T-helper 1 cell treated with Interleukin-12 subunit alpha and Interleukin-12 subunit beta and Interleukin-4 antibody, amounts not matched to agents 30 μg/mL and 1 μg/mL, for 36 hours (primary cell): ENCODE data around the gene CPAMD8.
"Not testable (repeated sequence)": the region's sequence is repeated elsewhere in the genome, so short reads cannot be mapped to it uniquely, and the experiment has no call there.

Experiments used
- H3K27ac Mint-ChIP-seq: one replicate; pipeline ENCODE4 v1.8.0; 2021; ENCODE audit warnings: mild to moderate bottlenecking, mixed read lengths
- H3K27me3 Mint-ChIP-seq: one replicate; pipeline ENCODE4 v1.8.0; 2021; ENCODE audit warnings: low read depth, mixed read lengths
- H3K36me3 Mint-ChIP-seq: one replicate; pipeline ENCODE4 v1.8.0; 2021; ENCODE audit warnings: low read depth, mixed read lengths
- H3K4me1 Mint-ChIP-seq: one replicate; pipeline ENCODE4 v1.8.0; 2021; ENCODE audit warnings: low read depth, mixed read lengths
- H3K4me3 Mint-ChIP-seq: one replicate; pipeline ENCODE4 v1.8.0; 2021; ENCODE audit warnings: mild to moderate bottlenecking, moderate library complexity, mixed read lengths
- H3K9me3 Mint-ChIP-seq: one replicate; pipeline ENCODE4 v1.8.0; 2021; ENCODE audit warnings: mixed read lengths

The CPAMD8 gene

DNA sequence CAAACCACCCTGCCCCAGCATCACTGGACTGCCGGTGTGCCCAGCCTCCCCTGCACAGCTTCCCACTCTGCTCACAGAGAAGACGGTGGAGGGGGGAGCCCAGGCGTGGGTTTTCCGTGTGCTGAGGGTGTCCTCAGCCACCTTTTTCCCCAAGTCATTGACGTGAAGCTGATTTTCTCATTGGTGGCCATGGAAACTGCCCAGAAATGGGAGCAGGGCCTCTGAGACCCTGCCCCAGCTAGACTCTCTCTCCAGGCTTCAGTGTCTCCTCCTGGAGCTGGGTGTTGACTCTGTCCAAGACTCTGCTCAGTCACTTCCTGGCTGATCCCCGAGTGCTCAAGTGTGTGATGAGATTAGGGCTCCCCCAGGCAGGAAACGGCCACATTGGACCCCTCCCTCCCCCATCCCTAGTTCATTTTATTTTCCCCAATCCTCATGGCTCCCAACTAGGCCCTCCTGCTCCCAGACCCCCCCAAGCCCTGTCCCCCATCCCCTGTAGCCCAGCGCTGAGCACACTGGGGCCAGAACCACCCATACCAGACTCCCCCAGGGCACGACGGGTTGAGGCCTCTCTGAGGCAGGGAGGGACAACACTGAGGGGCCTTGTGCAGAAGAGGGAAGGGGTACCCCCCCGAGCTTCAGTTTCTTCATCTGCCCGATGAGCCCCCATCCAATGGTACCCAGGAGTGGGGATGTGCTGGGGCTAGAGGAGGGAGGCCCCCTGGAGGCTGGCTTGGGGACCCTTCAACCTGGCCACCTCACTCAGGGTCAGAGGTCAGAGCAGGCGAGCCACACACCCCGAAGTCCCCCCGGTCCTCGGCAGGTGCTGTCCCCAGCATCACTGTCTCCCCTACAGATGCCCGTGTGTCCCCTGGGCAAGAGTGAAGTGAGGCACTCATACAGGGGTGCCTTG, 139.0 kb downstream of the CPAMD8 start:
- H3K27me3 Mint-ChIP-seq: peaks cover 4% of the 10 kb centered on the region
- H3K4me1 Mint-ChIP-seq: peaks cover 2% of the 10 kb centered on the region
- H3K27ac Mint-ChIP-seq: no peak overlapping the region
- peaks cover 5% of the 10 kb centered on the region for H3K36me3 Mint-ChIP-seq
- H3K4me3 Mint-ChIP-seq: no peak overlapping the region
- peaks cover 6% of the 10 kb centered on the region for H3K9me3 Mint-ChIP-seq

DNA sequence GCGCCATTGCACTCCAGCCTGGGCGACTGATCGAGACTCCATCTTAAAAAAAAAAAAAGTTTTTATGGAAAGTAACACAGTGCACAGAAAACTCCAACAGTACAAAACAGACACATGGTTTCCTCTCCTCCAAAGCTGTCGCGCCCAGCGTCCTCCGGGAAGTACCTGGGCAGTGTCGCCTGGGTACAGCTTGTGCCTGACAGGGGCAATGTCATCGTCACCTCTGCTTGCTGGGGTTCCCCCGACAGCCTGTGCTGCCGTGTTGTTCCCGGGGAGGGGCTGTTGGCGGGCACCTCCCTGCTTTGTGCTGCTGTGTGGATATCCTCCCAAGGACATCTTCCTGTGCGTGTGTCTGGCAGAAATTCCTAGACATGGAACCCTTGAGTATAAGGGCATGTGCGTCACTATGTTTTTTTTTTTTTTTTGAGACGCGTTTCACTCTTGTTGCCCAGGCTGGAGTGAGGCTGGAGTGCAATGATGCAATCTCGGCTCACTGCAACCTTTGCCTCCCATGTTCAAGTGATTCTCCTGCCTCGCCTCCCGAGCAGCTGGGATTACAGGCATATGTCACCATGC, 140.2 kb downstream of the CPAMD8 start:
- Mint-ChIP-seq H3K27me3 (no peaks in the 10 kb centered on the region), H3K4me1 (peaks cover 2% of the 10 kb centered on the region), H3K36me3 (peaks cover 12% of the 10 kb centered on the region), H3K9me3 (peaks cover 15% of the 10 kb centered on the region), H3K4me3 (no peak overlapping the region), H3K27ac (no peak overlapping the region)

DNA sequence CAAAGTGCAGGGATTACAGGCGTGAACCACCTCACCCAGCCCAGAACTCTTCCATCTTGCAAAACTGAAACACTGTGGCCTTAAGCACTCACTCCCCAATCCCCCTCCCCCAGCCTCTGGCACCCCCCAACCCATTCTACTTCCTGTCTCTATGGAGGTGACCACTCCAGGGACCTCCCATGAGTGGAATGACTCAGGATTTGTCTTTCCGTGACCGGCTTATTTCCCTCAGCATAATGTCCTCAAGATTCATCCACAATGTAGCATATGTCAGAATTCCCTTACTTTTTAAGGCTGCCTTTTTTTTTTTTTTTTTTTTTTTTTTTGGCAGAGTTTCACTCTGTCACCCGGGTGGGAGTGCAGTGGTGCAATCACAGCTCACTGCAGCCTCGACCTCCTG, 141.4 kb downstream of the CPAMD8 start:
- peaks cover 16% of the 10 kb centered on the region for H3K36me3 Mint-ChIP-seq
- peaks cover 20% of the 10 kb centered on the region for H3K9me3 Mint-ChIP-seq
- H3K4me1 Mint-ChIP-seq: peaks cover 2% of the 10 kb centered on the region
- H3K27me3 Mint-ChIP-seq: no peaks in the 10 kb centered on the region
- no peak overlapping the region for H3K27ac Mint-ChIP-seq
- H3K4me3 Mint-ChIP-seq: no peak overlapping the region

DNA sequence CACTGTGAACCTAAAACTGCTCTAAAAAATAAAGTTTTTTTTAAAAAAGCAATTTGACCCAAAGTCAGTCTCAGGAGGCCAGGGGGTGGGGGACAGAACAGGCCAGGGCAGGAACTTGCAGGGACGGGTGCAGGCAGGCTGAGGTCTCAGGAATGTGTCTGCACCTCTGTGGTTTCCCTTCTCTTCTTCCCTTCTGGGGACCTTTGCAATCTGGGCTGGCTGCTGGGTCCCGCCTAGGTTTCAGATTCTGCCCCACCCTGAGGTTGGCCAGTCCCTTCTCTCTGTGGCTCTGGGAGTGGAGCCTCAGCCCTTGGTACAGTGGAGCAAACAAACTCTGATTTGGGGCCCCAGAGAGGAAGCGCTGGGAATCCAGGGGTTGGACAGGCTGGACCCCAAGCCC, 143.1 kb downstream of the CPAMD8 start:
- Mint-ChIP-seq H3K27me3 (no peaks in the 10 kb centered on the region), H3K4me1 (peaks cover 1% of the 10 kb centered on the region), H3K27ac (no peak overlapping the region), H3K4me3 (no peak overlapping the region), H3K9me3 (peaks cover 22% of the 10 kb centered on the region), H3K36me3 (peaks cover 22% of the 10 kb centered on the region)

DNA sequence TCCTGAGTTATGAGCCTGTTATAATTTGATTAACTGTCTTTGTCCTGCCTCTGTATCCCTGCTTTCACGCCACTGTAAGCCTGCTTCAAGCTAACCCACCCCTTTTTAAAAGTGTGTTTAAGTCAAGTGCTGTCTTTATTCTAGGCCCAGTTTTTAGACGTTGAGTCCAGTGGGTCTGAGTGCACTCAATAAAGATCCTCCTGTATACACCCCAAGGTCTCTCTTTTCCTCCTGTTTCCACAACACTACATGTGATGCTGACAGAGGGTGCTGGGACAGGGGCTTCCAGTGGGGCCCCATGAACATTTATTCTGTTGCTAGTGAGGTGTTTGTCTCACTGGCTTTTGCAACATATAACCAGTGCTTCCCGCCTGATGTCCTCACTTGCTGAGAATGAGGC, 144.5 kb downstream of the CPAMD8 start:
- H3K27ac Mint-ChIP-seq: no peak overlapping the region
- H3K9me3 Mint-ChIP-seq: peaks cover 22% of the 10 kb centered on the region
- H3K4me1 Mint-ChIP-seq: peaks cover 4% of the 10 kb centered on the region
- no peak overlapping the region for H3K4me3 Mint-ChIP-seq
- peaks cover 26% of the 10 kb centered on the region for H3K36me3 Mint-ChIP-seq
- no peaks in the 10 kb centered on the region for H3K27me3 Mint-ChIP-seq

DNA sequence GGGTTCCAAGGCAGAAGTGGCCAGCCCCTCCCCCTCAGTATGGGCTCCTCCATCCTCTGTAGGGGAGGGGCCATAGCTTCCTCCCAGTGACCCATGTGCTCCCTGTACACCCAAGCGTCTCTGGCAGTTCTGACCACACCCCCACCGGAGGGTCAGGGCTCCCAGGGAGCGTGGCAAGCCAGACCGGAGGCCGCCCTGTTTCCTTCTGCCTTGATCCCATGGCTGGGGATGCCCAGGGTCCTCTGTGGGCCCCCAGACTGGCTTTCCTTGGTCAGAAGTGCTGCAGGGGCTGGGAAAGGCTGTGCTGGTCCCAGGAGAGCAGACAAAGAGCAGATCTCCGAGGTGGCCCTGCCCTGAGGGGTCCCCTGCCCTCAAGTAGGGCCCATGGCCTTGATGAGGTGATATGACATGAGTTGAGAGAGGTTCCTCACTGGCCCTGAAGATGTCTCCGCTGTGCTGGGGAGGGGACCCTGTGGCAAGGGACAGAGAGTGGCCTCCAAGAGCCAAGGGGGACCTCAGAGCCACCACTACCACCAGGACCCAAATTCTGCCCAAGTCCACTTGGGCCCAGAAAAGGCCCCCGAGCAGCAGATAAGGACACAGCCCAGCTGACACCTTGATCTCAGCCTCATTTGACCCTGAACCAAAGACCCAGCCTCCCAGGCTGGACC, 145.6 kb downstream of the CPAMD8 start:
- Mint-ChIP-seq H3K4me1 (peaks cover 9% of the 10 kb centered on the region), H3K9me3 (peaks cover 22% of the 10 kb centered on the region), H3K4me3 (no peak overlapping the region), H3K27me3 (no peaks in the 10 kb centered on the region), H3K27ac (no peak overlapping the region), H3K36me3 (peaks cover 33% of the 10 kb centered on the region)

DNA sequence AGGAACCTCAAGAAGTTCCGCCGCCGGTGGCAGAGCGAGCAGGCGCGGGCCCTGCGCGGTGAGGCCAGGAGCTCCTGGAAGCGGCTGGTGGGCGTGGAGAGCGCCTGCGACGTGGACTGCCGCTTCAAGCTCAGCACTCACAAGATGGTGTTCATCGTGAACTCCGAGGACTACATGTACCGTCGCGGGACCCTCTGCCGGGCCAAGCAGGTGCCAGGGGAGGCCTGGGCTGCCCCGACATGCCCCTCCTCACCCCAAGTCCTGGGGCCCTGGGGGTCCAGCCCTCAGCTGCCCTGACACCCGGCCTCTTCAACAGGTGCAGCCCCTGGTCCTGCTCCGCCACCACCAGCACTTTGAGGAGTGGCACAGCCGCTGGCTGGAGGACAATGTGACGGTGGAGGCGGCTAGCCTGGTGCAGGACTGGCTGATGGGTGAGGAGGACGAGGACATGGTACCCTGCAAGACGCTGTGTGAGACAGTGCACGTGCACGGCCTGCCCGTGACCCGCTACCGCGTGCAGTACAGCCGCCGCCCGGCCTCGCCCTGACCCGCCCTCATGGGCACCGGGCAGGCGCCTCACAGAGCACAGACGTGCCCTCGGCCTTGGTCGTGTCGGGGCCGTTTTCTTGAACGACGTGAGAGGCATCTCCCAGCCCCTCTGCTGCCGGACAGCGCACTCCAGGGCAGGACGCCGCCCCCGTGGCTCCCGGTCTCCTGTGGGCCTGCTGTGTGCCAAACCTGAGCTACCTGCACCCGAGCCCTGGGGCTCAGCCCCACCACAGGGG, 148.2 kb downstream of the CPAMD8 start:
- H3K27ac Mint-ChIP-seq: no peak overlapping the region
- H3K4me3 Mint-ChIP-seq: no peak overlapping the region
- H3K36me3 Mint-ChIP-seq: peaks cover 52% of the 10 kb centered on the region
- peaks cover 22% of the 10 kb centered on the region for H3K9me3 Mint-ChIP-seq
- peaks cover 21% of the 10 kb centered on the region for H3K4me1 Mint-ChIP-seq
- no peaks in the 10 kb centered on the region for H3K27me3 Mint-ChIP-seq

DNA sequence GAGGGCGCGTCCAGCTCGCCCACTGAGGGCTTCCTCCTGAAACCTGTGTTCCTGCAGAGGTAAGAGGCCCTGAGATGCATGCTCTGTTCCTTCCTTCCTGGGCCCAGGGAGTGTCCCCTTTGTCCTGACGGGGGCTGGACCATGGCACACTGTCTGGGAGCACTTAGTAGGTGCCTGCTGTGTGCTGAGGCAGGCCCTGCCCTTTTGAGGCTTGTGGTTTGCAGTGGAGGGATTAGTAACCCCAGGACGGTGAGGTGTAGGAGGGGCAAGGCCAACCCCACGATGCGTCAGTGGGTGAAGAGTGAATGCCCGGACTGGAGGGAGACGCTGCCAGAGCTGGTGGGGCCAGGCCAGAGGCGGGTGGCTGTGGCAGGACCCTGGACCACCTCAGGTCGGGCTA, 149.0 kb downstream of the CPAMD8 start:
- Mint-ChIP-seq H3K36me3 (peaks cover 50% of the 10 kb centered on the region), H3K27me3 (no peaks in the 10 kb centered on the region), H3K4me3 (no peak overlapping the region), H3K27ac (no peak overlapping the region), H3K9me3 (peaks cover 16% of the 10 kb centered on the region), H3K4me1 (peaks cover 21% of the 10 kb centered on the region)

DNA sequence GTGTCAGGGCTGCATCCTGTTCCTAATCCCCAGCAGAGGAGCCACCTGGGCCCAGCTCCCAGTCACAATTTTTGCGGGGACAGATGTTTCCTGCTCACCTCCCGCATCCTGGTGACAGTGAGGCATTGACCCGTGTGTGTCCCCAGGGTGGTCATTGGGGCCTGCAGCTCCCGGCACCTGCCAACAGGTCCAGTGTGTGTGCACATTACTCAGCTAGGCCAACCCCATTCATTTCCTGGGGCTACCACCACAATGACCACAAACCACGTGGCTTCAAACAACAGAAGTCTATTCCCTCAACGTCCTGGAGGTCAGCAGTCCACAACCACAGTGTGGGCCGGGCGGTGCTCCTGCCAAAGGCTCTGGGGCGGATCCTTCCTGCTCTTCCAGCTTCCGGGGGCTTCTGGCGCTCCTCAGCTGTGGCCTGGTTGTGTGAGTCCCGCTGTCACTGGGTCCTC, 149.7 kb downstream of the CPAMD8 start:
- peaks cover 9% of the 10 kb centered on the region for H3K9me3 Mint-ChIP-seq
- peaks cover 46% of the 10 kb centered on the region for H3K36me3 Mint-ChIP-seq
- H3K27ac Mint-ChIP-seq: no peak overlapping the region
- no peaks in the 10 kb centered on the region for H3K27me3 Mint-ChIP-seq
- peaks cover 21% of the 10 kb centered on the region for H3K4me1 Mint-ChIP-seq
- no peak overlapping the region for H3K4me3 Mint-ChIP-seq

DNA sequence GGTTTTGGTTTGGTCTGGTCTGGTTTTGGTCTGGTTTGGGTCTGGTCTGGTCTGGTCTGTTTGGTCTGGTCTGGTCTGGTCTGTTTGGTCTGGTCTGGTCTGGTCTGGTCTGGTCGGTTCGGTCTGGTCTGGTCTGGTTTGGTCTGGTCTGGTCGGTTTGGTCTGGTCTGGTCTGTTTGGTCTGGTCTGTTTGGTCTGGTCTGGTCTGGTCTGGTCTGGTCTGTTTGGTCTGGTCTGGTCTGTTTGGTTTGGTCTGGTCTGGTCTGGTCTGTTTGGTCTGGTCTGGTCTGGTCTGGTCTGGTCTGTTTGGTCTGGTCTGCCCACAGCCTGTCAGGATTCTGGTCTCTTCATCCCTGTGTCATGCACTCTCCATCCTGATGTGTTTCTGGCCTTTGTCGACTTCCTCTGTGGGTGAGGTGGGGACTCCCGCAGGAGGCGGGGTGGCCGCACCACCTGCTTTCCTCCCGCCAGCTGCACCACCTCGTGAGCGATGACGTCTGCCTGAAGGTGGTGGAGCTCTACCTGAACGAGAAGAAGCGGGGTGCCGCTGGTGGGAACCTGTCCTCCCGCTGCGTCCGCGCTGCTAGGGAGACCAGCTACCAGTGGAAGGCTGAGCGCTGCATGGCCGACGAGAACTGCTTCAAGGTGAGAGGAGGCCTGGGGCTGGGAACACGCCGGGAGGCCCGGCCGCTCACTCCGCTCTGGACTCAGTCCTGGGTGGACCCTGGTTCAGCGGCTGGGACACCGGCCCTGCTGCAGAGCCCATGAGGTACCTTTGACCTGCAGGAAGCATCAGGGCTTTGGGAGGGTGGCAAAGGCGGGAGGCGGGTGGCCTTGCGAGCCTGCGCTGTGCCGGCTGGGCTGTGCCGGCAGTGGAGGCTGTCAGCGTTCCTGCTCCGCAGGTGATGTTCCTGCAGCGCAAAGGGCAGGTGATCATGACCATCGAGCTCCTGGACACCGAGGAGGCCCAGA, 150.7 kb downstream of the CPAMD8 start:
- H3K36me3 Mint-ChIP-seq: peaks cover 45% of the 10 kb centered on the region
- peaks cover 21% of the 10 kb centered on the region for H3K4me1 Mint-ChIP-seq
- no peak overlapping the region for H3K4me3 Mint-ChIP-seq
- peaks cover 7% of the 10 kb centered on the region for H3K9me3 Mint-ChIP-seq
- no peaks in the 10 kb centered on the region for H3K27me3 Mint-ChIP-seq
- peak overlapping the region; percentile 49 for H3K27ac Mint-ChIP-seq

DNA sequence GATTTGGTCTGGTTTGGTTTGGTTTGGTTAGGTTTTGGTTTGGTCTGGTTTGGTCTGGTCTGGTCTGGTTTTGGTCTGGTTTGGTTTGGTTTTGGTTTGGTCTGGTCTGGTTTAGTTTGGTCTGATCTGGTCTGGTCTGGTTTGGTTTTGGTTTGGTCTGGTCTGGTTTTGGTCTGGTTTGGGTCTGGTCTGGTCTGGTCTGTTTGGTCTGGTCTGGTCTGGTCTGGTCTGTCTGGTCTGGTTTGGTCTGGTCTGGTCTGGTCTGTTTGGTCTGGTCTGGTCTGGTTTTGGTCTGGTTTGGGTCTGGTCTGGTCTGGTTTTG, 151.7 kb downstream of the CPAMD8 start:
- not testable (repeated sequence) for H3K9me3 Mint-ChIP-seq, H3K4me3 Mint-ChIP-seq, H3K27me3 Mint-ChIP-seq
- Mint-ChIP-seq H3K36me3 (peaks cover 38% of the 10 kb centered on the region), H3K27ac (peak overlapping the region; percentile 45), H3K4me1 (peaks cover 21% of the 10 kb centered on the region)

DNA sequence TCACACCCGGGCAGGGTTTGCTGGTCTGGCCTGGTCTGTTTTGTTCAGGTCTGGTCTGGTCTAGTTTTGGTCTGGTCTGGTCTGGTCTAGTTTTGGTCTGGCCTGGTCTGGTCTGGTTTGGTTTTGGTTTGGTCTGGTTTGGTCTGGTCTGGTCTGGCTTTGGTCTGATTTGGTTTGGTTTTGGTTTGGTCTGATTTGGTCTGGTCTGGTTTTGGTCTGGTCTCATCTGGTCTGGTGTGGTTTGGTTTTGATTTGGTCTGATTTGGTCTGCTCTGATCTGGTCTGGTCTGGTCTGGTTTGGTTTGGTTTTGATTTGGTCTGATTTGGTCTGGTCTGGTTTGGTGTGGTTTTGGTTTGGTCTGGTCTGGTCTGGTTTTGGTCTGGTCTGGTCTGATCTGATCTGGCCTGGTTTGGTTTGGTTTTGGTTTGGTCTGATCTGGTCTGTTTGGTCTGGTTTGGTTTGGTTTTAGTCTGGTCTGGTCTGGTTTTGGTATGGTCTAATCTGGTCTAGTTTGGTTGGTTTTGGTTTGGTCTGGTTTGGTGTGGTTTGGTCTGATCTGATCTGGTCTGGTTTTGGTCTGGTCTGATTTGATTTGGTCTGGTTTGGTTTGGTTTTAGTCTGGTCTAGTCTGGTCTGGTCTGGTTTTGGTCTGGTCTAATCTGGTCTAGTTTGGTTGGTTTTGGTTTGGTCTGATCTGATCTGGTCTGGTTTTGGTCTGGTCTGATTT, 152.2 kb downstream of the CPAMD8 start:
- Mint-ChIP-seq H3K36me3 (peaks cover 35% of the 10 kb centered on the region), H3K9me3 (no peaks in the 10 kb centered on the region), H3K4me3 (no peak overlapping the region)

DNA sequence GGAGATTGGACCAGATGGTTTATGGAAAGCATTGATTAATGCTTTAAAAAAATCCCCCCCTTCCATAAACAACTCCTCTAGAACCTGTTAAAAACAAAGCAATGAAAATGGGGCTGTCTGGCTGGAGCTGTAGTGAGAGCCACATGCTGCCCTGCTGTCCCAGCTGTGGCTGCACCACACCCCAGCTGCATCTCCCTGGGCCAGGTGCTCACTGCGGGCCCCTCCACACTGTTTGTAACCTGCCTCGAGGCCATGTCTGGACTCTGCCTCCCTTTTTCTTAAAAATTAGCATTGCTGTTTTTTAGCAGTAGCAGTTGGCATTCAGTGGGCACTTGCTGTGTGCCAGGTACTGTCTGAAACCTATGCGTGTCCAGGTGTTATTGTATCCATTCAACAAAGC, 153.0 kb downstream of the CPAMD8 start:
- no peak overlapping the region for H3K4me3 Mint-ChIP-seq
- no peak overlapping the region for H3K27ac Mint-ChIP-seq
- peaks cover 35% of the 10 kb centered on the region for H3K36me3 Mint-ChIP-seq

More for the DNA sequence above, 152.2 kb downstream of the CPAMD8 start:
- Mint-ChIP-seq H3K4me1 (peaks cover 21% of the 10 kb centered on the region), H3K27me3 (no peaks in the 10 kb centered on the region), H3K27ac (peak overlapping the region; percentile 45)

More for the DNA sequence above, 153.0 kb downstream of the CPAMD8 start:
- no peaks in the 10 kb centered on the region for H3K9me3 Mint-ChIP-seq
- H3K27me3 Mint-ChIP-seq: no peaks in the 10 kb centered on the region
- H3K4me1 Mint-ChIP-seq: peaks cover 21% of the 10 kb centered on the region
